NCI-H1694 treated with DMSO at 0.1 percent for 48 hours (cell line): Measurements from ENCODE around the gene SLC9A1.

ENCODE experiments used
- DNase-seq: peaks from one replicate; lab custom pipeline; 2025; lab: John Stamatoyannopoulos, UW

SLC9A1 gene

DNA sequence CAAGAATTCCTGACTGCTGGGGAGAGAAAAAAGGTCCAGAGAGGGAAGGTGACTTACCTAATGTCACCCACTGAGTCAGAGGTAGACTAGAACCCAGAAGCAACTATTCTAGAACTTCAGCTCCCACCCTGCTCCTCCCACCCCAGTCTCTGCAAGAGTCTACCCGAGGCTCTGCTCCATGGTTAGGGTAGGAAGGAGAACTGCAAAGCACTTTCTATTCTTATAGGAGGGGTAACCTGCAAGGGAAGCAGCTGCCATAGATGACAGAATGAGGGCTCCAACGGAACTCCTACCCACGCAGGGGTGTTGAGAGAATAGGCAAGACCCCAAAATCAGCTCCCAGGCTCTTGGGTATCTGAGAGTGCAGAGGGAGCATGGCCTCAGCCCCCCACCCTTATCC lies 4.3 kb downstream of the SLC9A1 start:
- DNase-seq = no peak

DNA sequence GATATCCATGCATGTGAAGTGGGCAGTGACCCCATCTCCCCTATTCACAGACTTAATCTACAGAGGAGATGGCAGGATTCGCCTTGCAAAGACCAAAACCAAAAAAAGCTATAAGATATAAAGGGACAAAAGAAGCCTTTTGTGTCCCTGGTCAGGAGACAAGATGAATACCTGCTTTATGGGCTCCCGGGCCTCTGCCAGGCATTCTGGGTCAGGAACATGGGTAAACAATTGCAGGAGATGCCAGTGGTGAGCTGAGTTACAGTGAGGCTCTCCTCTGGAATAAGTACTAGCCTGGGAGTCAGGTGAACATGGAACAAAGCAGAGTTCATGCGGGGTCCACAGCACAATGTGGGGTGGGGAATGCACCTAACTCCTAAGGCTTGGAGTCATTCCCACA lies 4.7 kb downstream of the SLC9A1 start:
- no peak for DNase-seq

DNA sequence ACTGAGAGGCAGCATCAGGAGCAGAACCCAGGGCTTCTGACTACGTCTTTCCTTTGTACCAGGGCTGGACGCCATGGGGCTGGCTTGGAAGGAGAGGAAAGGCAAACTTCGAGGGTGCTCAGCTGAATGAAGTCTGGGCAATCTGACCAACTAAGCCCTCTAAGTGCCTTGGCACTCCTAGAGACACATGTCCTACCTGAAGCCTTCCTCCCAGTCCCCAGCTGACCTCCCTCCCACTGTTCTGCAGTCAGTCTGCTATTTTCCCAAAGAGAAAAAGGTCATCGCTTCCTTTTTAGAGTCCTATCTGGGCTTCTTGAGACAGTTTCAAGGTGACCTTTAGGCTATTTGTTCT lies 5.2 kb downstream of the SLC9A1 start:
- no peak for DNase-seq

DNA sequence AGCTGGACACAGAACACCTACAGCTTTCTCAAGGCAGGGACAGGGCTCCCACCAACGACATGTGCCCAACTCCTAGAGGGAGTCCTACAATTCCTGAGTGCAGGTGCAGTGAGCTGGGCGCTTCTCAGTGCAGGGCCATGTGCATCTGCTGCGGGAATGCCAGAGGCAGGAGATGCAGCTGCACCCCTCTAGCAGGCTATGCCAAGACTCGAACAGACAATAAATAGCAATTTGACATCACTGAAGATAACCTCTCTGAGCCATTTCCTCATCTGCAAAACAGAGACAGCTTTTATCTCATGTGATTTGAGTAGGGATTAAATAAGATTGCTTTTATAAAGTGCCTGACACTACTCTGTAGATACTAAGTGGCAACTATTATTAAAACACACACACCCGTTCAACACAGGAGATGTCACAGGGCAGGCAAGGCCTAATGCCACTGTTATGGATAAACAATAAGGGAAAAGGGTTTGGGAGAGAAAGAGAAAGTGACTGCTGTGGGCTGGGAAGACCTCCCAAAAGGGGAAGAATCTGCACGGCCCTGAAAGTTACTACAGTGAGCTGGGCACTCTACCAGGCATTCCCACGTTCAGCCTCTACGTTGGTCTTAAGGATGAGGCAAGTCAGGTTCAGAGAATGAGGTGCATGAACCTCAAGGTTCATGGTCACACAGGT lies 5.7 kb downstream of the SLC9A1 start:
- peak; percentile 17 for DNase-seq

DNA sequence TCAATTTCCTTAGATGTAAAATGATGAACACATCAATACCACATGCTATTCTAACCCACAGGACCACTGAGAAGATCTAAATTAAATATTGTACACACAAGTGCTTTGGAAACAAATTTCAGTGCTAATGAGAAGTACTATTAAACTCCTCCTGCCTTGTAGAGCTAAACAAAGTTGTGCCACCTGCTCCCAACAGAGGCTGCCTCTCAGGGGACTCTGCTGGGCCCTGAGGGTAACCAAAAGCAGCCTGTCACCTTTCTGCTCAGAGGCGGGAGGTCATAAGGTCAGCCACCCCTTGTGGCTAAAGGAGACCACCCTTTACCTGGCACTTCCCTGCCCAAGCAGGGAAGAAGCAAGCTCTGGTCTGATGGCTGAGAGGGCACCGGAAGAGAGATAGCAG lies 6.3 kb downstream of the SLC9A1 start:
- DNase-seq = peak; percentile 15

DNA sequence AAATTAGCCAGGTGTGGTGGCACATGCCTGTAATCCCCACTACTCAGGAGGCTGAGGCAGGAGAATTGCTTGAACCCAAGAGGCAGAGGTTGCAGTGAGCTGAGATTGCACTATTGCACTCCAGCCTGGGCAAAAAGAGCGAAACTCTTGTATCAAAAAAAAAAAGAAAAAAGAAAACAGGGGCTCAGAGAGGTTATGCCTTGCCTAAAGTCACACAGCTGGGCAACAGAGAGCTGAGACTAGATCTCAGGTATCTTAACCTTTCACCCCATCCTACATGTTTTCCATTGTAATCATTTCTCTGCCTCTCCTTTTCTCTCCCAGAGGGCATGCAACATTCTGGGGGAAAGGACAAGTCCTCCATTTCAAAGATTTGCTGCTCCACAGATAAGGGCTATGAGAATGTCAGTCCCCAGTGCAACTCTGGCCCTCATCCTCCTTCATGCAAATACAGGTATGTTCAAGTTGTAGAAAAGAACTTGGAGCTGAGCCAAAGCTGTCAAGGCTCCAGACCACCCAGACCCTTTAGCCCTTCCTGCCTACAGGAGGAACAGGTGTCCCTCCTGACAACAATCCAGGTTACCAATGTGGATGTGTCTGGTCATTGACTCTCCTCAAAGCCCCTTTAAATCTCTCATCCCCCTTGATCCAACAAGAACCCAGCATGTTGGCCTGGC lies 6.9 kb downstream of the SLC9A1 start:
- DNase-seq = no peak

DNA sequence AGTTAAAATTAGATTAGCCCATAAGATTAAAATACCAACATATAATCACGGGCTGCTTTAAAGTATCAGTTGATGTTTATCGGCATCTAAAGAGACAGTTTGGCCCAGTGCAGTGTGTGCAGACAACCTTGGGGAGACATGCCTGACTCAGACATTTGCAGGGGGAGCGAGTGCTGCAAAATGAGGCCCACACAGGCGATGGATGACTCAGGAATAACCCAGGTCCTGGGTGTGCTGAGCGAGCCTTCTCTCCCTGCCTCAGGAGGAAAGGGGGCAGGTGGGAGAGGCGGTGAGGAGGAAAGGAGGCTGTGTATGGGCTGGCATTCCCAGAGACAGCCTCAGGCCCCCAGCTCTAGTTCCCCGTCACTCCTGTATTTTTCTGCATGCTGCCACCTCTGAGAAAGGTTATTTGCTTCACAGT lies 9.0 kb downstream of the SLC9A1 start:
- DNase-seq = no peak

DNA sequence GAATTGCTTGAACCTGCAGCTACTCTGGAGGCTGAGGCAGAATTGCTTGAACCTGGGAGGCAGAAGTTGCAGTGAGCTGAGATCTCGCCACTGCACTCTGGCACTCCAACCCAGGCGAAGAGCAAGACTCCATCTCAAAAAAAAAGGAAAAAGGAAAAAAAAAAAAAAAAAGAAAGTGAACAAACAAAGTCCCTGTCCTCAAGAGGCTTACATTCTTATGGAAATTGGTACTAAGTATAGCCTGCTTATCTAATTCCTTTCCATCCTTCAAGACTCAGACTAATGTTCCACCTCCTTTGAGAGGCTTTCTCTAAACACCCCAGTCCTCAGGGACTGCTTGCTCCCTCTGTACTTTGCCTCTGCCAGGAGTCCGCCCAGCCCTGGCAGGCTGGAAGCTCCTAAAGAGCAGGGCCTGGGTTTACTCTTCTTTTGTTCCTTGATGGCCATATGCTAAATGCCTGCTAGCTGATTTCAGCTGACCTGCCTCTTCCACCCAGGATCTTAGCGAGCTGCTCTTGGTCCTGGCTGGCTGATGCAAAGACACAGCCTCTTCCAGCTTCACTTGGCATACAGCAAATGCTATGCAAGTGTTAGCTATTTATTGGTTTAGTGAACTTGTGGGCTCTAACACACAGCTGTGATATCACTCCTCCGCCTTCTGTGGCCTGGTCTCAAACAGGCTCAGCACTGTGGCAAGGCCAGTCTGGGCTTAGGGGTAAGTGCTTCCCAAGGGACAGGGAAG lies 9.8 kb downstream of the SLC9A1 start:
- DNase-seq = no peak

DNA sequence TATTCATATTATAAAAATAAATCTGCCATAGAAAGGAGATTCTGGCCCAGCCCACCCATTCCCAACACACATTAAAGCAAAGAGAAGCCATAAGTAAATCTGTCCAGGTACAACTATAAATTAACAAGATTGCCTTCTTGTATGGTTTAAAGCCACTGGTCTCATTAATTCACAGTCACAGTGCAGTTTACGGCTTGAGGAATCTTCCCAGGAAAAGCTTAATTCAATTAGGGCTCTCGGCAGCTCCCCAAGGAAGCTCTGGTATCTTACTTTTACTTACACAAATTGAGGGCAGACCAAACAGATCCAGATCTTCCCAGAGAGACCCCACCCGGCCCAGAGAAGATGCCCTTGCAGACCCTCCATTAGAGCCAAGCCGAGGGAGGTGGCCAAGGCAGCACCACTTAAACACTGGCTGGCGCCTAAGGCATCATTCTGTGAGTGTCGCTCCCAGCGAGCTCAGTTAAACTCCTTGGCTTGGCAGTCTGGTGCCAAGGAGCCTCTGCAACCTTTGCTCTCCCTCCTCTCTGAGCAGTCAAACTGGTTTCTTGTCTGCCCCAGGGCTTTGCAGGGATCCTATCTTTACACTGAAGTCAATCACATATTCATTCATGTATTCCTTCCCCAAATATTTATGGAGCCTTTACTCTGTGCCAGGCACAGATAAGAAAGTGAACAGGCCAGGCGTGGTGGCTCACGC lies 10.7 kb downstream of the SLC9A1 start:
- DNase-seq = no peak

DNA sequence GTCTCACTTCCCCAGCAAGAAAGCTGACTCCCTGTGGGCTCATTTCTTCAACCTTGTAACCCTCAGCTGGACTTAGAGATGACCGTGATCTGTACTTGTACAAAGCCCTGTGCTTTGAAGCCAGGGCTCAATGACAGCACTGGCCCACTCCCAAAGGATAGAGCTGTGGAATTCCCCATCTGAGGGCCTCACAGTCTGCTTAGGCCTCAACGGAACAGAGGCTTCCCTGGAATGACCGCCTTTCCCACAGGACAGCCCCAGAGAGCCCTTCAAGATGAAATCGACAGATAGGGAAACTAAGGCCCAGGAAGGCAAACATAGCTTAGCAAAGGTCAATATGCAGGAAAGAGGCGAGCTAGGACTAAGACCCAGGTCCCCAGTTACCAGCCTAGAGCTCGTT lies 11.5 kb downstream of the SLC9A1 start:
- no peak for DNase-seq

DNA sequence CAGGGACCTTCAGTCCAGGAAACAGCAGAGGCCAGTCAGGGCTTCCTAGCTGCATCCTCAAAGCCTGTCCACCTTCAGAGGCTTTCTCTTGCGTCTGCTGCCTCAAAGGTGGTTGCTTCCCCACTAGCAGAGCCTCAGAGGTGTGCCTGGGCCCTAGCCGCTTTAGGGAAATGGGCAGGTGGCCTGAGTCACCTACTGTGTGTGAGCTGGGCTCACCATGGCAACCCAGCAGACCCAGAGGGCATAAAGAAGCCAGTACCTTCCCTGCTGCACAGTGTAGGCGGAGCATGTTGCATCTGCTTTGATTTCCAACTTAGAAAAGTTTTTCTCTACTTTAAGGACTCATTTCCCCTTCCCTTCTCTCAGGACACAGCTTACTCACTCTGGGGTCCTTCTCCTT lies 12.5 kb downstream of the SLC9A1 start:
- no peak for DNase-seq

DNA sequence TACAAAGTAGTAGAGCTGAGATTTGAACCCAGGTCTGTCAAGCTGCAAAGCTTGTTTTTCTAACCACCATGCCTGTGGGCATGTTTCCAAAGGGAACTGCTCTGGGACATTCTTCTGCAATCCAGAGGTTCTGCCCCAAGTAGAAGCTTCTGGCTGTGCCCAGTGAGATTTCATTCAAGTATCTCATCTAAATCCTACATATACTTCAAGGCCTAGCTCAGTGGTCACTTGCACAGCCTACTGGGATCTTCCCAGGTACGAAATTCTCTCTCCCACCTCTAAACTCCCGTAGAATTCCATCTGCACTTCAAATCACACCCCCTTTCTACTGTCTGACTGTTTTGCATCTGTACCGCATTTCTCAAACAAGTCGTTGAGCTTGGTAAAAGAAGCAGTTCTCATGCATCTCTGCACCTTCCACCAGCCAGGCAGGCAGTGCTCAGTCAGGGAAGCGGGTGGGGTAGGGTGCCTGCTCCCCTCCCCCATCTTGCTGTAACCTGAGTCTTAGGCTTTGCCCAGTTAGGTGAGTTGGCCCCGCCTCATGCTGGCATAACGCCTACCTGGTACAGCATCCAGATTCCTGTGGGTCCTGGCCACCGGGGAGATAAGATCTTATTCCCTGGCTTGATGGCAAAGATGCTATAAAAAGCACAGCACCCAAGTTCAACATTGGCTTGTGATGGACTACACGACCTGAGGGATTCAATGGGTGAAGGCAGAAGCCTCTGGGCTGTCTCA lies 13.5 kb downstream of the SLC9A1 start:
- DNase-seq = no peak

DNA sequence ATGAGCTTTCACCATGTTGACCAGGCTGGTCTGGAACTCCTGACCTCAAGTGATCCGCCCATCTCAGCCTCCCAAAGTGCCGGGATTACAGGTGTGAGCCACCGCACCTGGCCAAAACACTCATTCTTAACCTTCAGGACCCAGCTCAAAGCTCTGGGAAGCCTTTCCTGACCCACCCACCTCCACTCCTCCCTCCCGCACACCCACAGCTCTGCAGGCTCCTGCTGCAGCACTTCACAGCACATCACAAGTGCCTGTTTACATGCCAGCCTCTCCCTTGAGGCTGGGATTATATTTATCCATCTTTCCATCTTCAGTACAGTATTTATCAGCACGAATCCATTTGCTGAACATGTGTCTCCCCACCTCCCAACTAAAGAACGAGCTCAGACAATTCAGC lies 14.9 kb downstream of the SLC9A1 start:
- DNase-seq = no peak

DNA sequence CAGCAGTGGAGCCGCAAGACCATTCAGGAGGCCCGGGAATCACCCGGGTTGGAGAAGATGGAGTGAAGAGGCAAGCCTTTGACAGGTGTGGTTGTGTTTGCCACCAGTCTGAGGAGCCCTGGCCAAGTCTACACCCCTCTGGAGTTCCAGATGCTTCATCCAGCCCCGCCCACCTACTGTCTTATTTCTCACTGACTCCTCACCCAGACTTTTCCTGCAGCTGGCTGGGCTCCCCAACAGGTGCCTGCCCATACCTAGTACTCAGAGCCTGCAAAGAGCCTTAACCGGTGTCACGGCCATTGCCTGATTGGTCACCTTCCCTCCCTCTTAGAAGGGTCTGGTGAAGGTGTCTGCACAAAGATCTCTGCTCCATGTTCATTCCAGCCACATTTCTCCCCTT lies 16.0 kb downstream of the SLC9A1 start:
- no peak for DNase-seq

DNA sequence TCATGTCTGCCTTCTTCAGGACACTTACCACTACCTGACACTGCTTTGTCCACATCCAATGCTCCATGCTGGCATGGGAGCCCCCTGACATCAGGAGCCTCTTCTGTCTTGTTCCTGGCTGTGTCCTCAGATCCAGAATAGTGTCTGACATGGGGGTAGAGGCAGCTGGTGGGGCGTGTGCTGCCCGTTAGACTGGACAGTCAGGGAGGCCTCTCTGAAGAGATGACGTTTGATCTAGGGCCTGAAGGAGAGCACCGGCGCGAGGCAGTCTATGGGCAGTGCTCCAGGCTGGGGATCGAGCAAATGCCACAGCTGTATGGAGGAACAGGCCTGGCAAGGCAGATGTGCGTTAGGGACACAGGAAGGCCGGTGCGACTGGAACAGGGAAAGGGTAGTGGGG lies 16.6 kb downstream of the SLC9A1 start:
- DNase-seq = no peak

DNA sequence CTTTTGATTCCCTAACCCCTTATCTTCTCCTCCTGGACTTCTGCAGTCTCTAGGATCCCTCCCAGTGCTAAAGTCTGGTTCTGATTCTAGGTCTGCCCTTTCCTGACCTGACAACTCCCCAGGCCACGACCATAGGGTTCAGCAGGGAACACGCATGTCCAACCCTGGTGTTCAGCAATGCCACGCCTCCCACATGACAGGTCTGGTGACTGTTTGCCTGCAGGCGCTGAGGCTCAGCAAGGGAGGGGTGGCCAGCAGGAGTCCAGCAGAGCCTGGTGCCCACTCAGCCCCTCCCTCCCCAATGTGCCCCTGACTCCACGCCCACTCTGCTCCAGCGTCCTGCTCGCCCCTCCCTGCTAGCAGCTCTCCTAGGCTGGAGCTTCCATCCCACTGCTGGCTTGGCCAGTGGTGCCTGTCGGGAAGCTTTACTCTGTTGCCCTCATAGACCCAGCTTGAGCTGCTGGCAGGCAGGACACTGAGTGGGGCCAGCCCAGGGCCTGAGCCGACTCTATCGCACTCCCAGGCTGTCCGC lies 17.3 kb downstream of the SLC9A1 start:
- DNase-seq = no peak

DNA sequence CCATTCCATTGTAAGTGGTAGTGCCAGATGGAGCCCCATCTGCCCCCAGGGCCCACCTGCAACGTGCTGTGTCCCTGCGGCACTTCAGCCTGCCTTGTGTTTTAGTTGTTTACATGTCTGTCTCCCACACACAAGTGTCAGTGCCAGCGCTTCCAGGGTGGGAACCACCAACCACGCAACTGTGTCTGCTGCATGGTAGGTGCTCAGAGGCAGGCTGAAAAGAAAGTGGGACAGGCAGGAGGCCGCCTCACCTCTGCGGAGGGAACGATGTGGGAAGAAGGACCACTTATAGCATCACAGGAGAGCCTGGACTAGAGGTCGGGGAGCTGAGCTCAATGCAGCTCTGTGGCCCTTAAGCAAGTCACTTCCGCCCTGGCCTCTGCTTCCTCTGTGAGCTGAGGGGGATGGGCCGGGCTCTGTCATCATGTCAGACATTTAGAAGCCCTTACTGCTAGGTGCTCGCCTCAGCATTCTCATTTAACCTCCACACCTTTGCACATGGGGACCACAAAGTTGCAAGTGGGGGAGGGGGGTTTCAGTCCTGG lies 17.9 kb downstream of the SLC9A1 start:
- peak; percentile 77 for DNase-seq

DNA sequence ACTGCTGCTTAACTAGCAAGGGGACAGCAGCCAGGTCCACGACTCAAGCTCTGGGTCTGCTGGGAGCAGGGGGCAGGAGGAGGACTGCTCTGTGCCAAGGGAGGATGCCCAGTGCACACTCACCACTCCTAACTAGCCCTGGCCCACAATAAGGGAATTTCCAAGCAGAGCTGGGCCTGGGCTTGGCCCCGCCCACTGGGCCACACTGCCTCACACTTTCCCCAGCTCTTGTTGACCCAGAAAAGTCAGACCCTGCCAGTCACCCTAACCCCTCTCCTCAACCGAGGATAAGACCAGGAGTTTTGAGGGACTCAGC lies 18.7 kb downstream of the SLC9A1 start:
- no peak for DNase-seq

DNA sequence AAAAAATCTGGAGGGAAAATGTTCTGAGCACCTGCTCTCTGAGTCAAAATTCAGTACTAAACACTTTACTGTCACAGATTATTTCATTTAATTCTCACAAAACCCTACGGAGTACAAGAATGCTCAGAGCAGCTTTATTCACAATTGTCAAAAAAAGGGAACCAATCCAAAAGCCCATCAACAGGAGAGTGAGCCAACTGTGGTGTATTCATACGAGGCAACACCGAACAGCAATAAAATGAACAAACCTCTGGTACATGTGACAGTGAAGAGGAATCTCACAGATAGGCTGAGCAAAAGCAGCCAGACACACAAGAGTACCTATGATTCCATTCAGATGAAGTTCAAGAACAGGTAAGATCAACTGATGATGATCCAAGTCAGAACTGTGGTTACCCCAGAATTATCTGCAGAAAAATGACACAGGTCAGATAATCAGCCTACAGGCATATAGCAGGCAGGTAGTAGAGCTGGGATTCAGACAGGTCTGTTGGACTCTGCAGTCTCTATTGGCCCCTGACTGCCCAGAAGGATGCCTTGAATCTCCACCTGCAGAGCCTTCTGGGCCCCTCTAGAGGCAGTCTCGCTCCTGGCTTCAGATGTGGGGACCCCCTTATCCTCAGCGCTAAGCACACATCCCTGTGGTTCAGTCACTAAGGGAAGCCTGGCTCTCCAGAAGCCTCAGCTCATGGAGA lies 19.2 kb downstream of the SLC9A1 start:
- DNase-seq = no peak

DNA sequence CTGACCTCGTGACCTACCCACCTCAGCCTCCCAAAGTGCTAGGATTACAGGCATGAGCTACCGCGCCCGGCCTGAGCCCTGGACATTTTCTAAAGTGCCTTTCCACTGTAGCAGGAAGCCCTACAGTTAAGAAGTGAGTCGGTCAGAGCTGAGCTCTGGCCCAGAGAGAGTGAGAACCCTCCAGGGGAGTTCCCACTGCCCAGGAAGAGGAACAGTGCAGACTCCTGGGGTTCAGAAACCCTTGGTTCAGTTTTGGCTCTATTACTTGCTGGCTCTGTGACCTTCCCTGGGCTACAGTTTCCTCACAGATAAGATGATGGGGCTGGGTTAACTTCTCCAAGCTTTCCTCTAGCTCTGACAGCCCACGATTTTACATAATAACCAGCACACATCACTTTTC lies 20.9 kb downstream of the SLC9A1 start:
- no peak for DNase-seq

DNA sequence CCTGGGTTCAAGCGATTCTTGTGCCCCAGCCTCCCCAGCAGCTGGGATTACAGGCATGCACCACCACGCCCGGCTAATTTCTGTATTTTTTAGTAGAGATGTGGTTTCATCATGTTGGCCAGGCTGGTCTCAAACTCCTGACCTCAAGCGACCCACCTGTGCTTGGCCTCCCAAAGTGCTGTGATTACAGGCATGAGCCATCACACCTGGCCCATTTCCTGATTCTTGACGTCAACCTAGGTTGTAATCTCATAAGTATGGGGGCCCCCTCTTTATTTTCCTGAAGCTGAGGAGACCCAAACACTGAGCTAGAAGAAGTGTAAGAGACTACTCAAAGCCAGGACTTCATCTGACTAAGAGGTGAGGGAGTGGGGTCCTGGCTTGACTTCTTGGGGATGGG lies 21.8 kb downstream of the SLC9A1 start:
- DNase-seq = no peak
